Measurements from ENCODE around the gene NHP2.

GRCh38 chr5:178152491-178153444, 917 bp downstream of the NHP2 start:
- TF ChIP-seq EZH2 (IDR thresholded peaks at IDR 0.05; ENCODE audit: insufficient read depth, low read length), result no peak
- TF ChIP-seq CTCF (IDR thresholded peaks at IDR 0.05; ENCODE audit: insufficient read depth, low read depth, low read length), result no peak
